Mesenteric fat pad (tissue), 1 donor: ENCODE results near the gene ZNF487. TPM values are rescaled to one million over a fixed set of nuclear protein-coding genes. Genes with fewer than 3 reads are reported as not detected.

Source experiments
- DNase-seq: peaks from one replicate; pipeline ENCODE4 v3.0.0-alpha.2; 2020; ENCODE audit warnings: low spot score
- total RNA-seq: library from RNA; stranded (reverse); fragmentation: NEBNext Ultra II Directional; extraction: Animal tissue kit (Norgen Biotek cat#: 25700); gene quantifications from one replicate; pipeline ENCODE4 v1.2.1, GENCODE V29; 2021
- donor health status: DM: yes; HTN: yes; CAD: no.

The ZNF487 gene
- total RNA-seq, 1 donor from 2014 or later: 3.9 TPM

DNA sequence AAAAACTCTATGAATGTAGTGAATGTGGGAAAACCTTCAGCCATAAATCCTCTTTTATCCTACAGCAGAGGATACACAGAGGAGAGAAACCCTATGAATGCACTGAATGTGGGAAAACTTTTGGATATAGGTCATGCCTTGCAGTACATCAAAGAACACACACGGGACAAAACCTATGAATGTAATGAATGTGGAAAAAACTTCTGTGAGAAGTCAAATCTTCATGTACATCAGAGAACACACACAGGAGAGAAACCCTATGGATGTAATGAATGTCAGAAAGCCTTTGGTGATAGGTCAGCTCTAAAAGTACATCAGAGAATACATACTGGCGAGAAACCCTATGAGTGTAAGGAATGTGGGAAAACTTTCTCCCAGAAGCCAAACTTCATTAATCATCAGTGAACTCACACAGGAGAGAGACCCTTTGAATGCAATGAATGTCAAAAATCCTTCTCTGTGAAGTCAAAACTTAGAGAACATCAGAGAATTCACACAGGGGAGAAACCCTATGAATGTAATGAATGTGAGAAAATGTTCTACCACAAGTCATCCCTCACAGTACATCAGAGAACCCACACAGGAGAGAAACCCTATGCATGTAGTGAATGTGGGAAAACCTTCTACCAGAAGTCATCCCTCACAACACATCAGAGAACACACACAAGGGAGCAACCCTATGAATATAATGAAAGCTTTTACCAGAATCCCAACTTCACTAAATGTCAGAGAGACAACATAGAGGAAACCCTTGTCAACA lies 45.6 kb downstream of the ZNF487 start:
- DNase-seq: no peak

DNA sequence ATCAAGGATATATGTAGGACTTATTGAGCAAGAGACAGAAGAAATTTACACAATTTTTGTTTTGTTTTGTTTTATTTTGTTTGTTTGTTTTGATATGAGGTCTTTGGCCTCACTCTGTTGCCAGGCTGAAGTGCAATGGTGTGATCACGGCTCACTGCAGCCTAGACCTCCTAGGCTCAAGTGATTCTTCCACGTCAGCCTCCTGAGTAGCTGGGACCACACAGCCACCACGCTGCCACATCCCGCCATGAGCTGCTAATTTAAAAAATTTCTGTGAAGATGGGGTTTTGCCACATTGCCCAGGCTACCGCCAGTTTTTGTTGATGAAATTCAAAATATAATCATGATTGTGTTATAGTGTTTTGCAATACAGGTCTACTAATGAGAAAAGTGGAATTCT lies 54.9 kb downstream of the ZNF487 start:
- no peak for DNase-seq

DNA sequence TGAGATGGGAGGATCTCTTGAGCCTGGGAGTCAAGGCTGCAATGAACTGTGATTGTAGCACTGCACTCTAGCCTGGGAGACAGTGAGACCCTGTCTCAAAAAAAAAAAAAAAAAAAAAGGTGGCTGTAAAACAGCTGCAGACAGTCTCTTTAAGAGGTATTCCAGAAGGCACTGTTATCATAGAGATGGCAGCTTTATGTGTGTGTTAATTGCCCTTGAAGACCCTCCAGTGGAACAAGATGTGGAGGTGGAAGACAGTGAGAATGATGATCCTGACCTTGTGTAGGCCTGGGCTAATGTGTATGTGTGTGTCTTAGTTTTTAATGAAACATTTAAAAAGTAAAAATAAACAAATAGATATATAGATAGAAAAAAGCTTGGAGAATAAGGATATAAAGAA lies 66.0 kb downstream of the ZNF487 start:
- no peak for DNase-seq

DNA sequence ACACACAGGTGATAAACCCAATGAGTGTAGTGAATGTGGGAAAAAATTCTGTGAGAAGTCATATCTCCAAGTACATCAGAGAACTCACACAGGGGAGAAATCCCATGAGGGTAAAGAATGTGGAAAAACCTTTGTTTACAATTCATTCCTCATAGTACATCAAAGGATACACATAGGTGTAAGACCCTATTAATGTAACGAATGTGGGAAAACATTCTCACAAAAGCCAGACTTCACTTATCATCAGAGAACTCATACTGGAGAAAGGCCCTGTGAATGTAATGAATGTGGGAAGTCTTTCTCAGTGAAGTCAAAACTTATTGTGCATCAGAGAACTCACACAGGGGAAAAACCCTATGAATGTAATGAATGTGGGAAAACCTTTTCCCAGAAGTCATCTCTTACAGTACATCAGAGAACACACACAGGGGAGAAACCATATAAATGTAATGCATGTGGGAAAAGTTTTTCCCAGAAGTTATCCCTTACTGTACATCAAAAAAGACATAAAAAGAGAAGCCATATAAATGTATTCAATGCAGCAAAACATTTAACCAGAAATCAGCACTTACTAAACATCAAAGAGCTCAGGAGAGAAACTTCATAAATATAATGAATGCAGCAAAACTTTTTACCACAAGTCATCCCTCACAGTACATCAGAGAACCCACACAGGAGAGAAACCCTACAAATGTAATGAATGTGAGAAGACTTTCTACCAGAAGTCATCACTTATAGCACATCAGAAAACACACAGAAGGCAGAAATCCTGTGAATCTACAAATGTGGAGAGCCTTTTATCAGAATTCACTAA lies 87.7 kb downstream of the ZNF487 start:
- DNase-seq: no peak

Other genes with a start within 250 kb of the ZNF487 start
- gene RASGEF1A, start 170.0 kb upstream of the ZNF487 start, total RNA-seq: 1.8 TPM
- gene FXYD4, start 65.5 kb upstream of the ZNF487 start, total RNA-seq: not detected
- 184 TPM for gene HNRNPF, start 27.9 kb upstream of the ZNF487 start, total RNA-seq
- 5.5 TPM for gene ZNF239, start 137.5 kb downstream of the ZNF487 start, total RNA-seq
- gene ZNF485, start 169.3 kb downstream of the ZNF487 start, total RNA-seq: 2.1 TPM
- gene ZNF32, start 211.8 kb downstream of the ZNF487 start, total RNA-seq: 35.1 TPM